22Rv1 (cell line): ENCODE results near the gene SNRPE.
"Not testable (repeated sequence)": the region's sequence is repeated elsewhere in the genome, so short reads cannot be mapped to it uniquely, and the experiment has no call there.

Source experiments
- H3K27ac ChIP-seq: fragments of 450-650 bp; 2 replicates; pipeline ENCODE4 v1.5.1; 2017
- ZFX ChIP-seq: fragments of 450-650 bp; IDR thresholded peaks from 2 replicates; pipeline ENCODE4 v1.6.1; 2017; ENCODE audit warnings: antibody characterized with exemption, borderline replicate concordance
- TF ChIP-seq, protein P1 (sequence below): fragments of 450-650 bp; IDR thresholded peaks from 2 replicates; pipeline ENCODE4 v1.5.1; 2017; ENCODE audit warnings: mild to moderate bottlenecking

The SNRPE gene

DNA sequence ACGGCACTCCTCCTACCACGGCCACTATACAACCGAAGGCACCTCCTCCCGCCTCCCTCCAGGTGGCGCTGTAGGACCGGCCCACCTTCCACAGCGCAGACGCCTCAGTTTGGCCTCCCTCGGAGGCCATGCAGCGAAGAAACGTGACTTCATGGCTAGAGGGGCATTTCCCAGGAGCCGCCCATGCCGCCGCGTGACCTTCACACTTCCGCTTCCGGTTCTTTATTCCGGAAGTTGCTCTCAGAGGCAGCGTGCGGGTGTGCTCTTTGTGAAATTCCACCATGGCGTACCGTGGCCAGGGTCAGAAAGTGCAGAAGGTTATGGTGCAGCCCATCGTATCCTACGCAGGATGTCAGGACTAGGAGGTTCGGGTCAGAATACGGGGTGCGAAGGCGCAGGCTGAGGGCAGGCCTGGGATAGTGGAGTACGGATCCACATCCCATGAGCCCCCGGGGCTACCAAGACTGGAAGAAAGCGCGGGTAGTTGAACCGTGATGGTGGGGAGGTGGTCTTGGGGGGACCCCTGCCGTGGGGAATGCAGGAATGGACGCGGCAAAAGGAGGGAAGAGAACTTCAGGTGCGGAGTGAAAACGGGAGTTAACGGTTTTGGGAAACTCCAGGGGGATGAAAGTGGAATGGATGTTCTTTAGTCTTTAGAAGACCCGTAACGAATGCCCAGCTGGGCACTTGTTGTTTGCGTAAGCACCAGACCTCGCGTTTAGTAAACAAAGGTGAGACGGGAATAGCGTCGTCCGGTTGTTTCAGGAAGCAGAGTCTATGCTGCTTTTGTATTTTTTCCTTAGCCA lies at the start of gene SNRPE:
Gene SNRPE, plus strand, starts transcription at position 221 of the 806 bp plus-strand sequence. Its CDS starts 61 bp downstream, at position 282.
- peak within 1 kb of the TSS; percentile 88 for H3K27ac ChIP-seq
- no peak for TF ChIP-seq ZFX
- TF ChIP-seq, protein P1, sequence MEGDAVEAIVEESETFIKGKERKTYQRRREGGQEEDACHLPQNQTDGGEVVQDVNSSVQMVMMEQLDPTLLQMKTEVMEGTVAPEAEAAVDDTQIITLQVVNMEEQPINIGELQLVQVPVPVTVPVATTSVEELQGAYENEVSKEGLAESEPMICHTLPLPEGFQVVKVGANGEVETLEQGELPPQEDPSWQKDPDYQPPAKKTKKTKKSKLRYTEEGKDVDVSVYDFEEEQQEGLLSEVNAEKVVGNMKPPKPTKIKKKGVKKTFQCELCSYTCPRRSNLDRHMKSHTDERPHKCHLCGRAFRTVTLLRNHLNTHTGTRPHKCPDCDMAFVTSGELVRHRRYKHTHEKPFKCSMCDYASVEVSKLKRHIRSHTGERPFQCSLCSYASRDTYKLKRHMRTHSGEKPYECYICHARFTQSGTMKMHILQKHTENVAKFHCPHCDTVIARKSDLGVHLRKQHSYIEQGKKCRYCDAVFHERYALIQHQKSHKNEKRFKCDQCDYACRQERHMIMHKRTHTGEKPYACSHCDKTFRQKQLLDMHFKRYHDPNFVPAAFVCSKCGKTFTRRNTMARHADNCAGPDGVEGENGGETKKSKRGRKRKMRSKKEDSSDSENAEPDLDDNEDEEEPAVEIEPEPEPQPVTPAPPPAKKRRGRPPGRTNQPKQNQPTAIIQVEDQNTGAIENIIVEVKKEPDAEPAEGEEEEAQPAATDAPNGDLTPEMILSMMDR = peak; percentile 100

GRCh38 chr1:203813581-203814341 lies 47.6 kb upstream of the SNRPE start:
- TF ChIP-seq ZFX = no peak
- TF ChIP-seq, protein P1 = no peak
- no peak overlapping the region for H3K27ac ChIP-seq

DNA sequence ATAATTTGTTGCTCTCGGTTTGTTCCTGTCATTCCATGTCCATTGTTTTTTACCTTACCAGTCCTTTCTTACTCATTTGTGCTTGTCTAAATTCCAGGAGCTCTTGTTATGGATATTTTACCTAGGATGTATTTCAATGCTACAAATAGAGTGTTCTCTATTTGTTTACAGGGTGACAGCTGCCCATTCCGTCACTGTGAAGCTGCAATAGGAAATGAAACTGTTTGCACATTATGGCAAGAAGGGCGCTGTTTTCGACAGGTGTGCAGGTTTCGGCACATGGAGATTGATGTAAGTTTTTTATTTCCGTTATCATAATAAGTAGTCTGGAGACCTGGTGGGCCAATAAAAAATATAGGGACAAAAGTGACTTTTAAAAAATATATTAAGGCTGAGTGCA lies 43.0 kb upstream of the SNRPE start:
- TF ChIP-seq, protein P1 = no peak
- no peak for TF ChIP-seq ZFX

DNA sequence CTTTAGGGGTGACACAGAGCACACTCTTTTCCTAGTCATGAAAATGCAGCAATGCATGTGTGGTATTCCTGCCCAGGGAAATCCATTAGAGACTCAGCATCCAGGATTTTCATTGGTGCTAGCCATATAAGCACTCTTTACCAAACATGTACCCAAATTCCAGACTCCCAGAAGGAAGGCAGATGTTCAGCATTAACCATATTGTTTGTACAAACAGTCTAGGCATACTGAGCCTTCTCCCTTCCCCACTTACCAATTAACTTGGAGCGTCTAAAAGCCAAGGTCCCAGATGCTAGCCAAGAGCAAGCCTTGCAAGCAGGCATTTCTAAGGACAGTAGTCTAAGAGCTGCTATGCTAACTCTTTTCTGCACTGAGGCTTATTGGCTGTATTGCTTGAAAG lies 38.1 kb upstream of the SNRPE start:
- TF ChIP-seq ZFX = no peak
- TF ChIP-seq, protein P1 = no peak
- H3K27ac ChIP-seq = no peak overlapping the region

More for the DNA sequence above, 43.0 kb upstream of the SNRPE start:
- no peak overlapping the region for H3K27ac ChIP-seq

GRCh38 chr1:203826175-203826574 lies 35.2 kb upstream of the SNRPE start:
- TF ChIP-seq, protein P1 = no peak
- no peak overlapping the region for H3K27ac ChIP-seq

DNA sequence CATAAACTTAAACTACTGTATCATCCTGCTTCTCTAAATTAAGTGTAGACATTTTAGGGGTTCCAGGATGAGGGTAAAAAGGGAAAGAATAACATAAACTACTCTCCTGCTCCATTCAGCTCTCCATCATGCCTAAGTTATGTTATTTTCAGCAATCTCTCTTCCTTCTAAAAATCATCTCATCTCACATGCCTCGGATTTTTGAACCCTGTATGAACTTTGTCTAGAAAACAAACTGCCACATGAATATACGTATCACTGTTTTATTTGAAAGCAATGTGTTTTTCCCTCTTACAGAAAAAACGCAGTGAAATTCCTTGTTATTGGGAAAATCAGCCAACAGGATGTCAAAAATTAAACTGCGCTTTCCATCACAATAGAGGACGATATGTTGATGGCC lies 33.4 kb upstream of the SNRPE start:
- H3K27ac ChIP-seq = no peak overlapping the region
- no peak for TF ChIP-seq ZFX
- TF ChIP-seq, protein P1 = no peak

DNA sequence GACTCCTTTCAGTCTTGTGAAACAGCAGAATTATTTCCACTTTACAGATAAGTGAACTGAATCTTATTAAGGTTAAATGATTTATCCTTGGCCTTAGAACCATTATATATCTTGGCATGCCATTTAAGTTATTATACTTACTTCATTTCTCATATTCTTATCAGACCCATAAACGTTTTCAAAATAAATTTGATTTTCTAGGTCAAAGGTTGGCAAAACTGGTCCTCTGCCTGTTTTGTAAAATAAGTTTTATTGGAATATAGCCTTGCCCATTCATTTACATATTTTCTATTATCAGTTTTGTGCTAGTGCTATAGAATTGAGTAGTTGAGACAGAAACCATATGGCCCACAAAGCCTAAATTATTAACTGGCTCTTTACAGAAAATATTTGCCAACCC lies 32.9 kb upstream of the SNRPE start:
- H3K27ac ChIP-seq = no peak overlapping the region

GRCh38 chr1:203829247-203829646 lies 32.2 kb upstream of the SNRPE start:
- not testable (repeated sequence) for H3K27ac ChIP-seq

More for the DNA sequence above, 32.9 kb upstream of the SNRPE start:
- TF ChIP-seq, protein P1 = no peak
- no peak for TF ChIP-seq ZFX
